Glutamatergic neuron (in vitro differentiated cells): ENCODE measurements around the gene MIA3. TPM values are rescaled to one million over a fixed set of nuclear protein-coding genes. Genes with fewer than 3 reads are reported as not detected.
A peak's percentile ranks its signal among the peaks of the same experiment; 100 is the strongest.

Experiments used
- DNase-seq: peaks from one replicate; pipeline ENCODE4 v3.0.0; 2022
- H3K27ac Mint-ChIP-seq: one replicate; pipeline ENCODE4 v1.8.0; 2020; ENCODE audit warnings: mild to moderate bottlenecking, mixed read lengths, inconsistent platforms; ENCODE audit not compliant: unreplicated experiment
- H3K27me3 Mint-ChIP-seq: one replicate; pipeline ENCODE4 v1.8.0; 2020; ENCODE audit warnings: mild to moderate bottlenecking, moderate library complexity, mixed read lengths, inconsistent platforms; ENCODE audit not compliant: unreplicated experiment
- H3K36me3 Mint-ChIP-seq: one replicate; pipeline ENCODE4 v1.8.0; 2020; ENCODE audit warnings: mild to moderate bottlenecking, mixed read lengths, inconsistent platforms; ENCODE audit not compliant: unreplicated experiment
- H3K4me1 Mint-ChIP-seq: one replicate; pipeline ENCODE4 v1.8.0; 2020; ENCODE audit warnings: mild to moderate bottlenecking, low read depth, mixed read lengths, inconsistent platforms; ENCODE audit not compliant: unreplicated experiment
- H3K4me3 Mint-ChIP-seq: one replicate; pipeline ENCODE4 v1.8.0; 2020; ENCODE audit warnings: mild to moderate bottlenecking, mixed read lengths, inconsistent platforms; ENCODE audit not compliant: unreplicated experiment
- H3K9me3 Mint-ChIP-seq: one replicate; pipeline ENCODE4 v1.8.0; 2020; ENCODE audit warnings: mild to moderate bottlenecking, moderate library complexity, mixed read lengths, inconsistent platforms; ENCODE audit not compliant: unreplicated experiment
- CTCF ChIP-seq: fragments of 200-600 bp; sonication (generic); IDR thresholded peaks from one replicate; pipeline ENCODE4 v1.5.0; 2021; ENCODE audit not compliant: partially characterized antibody, unreplicated experiment
- total RNA-seq: library from RNA; stranded (reverse); fragmentation: NEBNext Ultra II Directional; extraction: Animal tissue kit (Norgen Biotek cat#: 25700); gene quantifications from one replicate; pipeline ENCODE4 v1.2.1, GENCODE V29; 2021; ENCODE audit not compliant: unreplicated experiment

MIA3 gene
- total RNA-seq, 1 donor from 2014 or later, result 65.4 TPM

GRCh38 chr1:222586842-222587241, 31.1 kb upstream of the MIA3 start:
- H3K9me3 Mint-ChIP-seq, result peaks cover 2% of the 10 kb centered on the region
- no peaks in the 10 kb centered on the region for H3K36me3 Mint-ChIP-seq
- H3K4me3 Mint-ChIP-seq, result no peak overlapping the region
- no peak overlapping the region for H3K27ac Mint-ChIP-seq
- no peak for TF ChIP-seq CTCF
- H3K27me3 Mint-ChIP-seq, result no peaks in the 10 kb centered on the region
- H3K4me1 Mint-ChIP-seq, result peaks cover 2% of the 10 kb centered on the region
- DNase-seq, result no peak

- Mint-ChIP-seq H3K9me3 (peaks cover 2% of the 10 kb centered on the region), H3K27ac (no peak overlapping the region), H3K27me3 (no peaks in the 10 kb centered on the region), H3K4me3 (peak overlapping the region; percentile 13), H3K4me1 (peaks cover 2% of the 10 kb centered on the region), H3K36me3 (no peaks in the 10 kb centered on the region)
- TF ChIP-seq CTCF, result no peak
- DNase-seq, result no peak
These were observed 29.8 kb upstream of the MIA3 start for GRCh38 chr1:222588135-222588534.

GRCh38 chr1:222589462-222590302, 28.2 kb upstream of the MIA3 start, which contains the start of gene TAF1A:
Gene TAF1A (minus strand): TSS chr1:222589933.
- Mint-ChIP-seq H3K4me3 (peak within 1 kb of the TSS; percentile 99), H3K27ac (peak within 1 kb of the TSS; percentile 83), H3K27me3 (no peaks in the 10 kb centered on the region), H3K36me3 (no peaks in the 10 kb centered on the region), H3K9me3 (no peaks in the 10 kb centered on the region), H3K4me1 (peaks cover 2% of the 10 kb centered on the region)
- peak; percentile 81 for DNase-seq
- TF ChIP-seq CTCF, result no peak

- H3K27me3 Mint-ChIP-seq, result no peaks in the 10 kb centered on the region
These were observed 25.7 kb upstream of the MIA3 start for GRCh38 chr1:222592171-222592570.

More at GRCh38 chr1:222592171-222592570, 25.7 kb upstream of the MIA3 start:
- Mint-ChIP-seq H3K9me3 (no peaks in the 10 kb centered on the region), H3K4me1 (peaks cover 2% of the 10 kb centered on the region), H3K4me3 (no peak overlapping the region), H3K27ac (no peak overlapping the region), H3K36me3 (no peaks in the 10 kb centered on the region)
- no peak for TF ChIP-seq CTCF
- DNase-seq, result no peak
